Neural crest cell (in vitro differentiated cells): Measurements from ENCODE around the gene PSAPL1. TPM values are rescaled to one million over a fixed set of nuclear protein-coding genes. Genes with fewer than 3 reads are reported as not detected.

ENCODE experiments used
- DNase-seq: peaks from one replicate; pipeline ENCODE4 v3.0.0; 2021; ENCODE audit warnings: low read depth, mixed read lengths, low spot score
- H3K27ac Mint-ChIP-seq: one replicate; pipeline ENCODE4 v1.8.0; 2021; ENCODE audit warnings: mild to moderate bottlenecking, mixed read lengths; ENCODE audit not compliant: unreplicated experiment
- H3K27me3 Mint-ChIP-seq: 2 replicates; pipeline ENCODE4 v1.8.0; 2021; ENCODE audit warnings: low read depth, mild to moderate bottlenecking, mixed read lengths
- H3K36me3 Mint-ChIP-seq: 2 replicates; pipeline ENCODE4 v1.8.0; 2021; ENCODE audit warnings: low read depth, mild to moderate bottlenecking, mixed read lengths
- H3K4me1 Mint-ChIP-seq: 2 replicates; pipeline ENCODE4 v1.8.0; 2021; ENCODE audit warnings: mixed read lengths
- H3K4me3 Mint-ChIP-seq: one replicate; pipeline ENCODE4 v1.8.0; 2021; ENCODE audit warnings: mild to moderate bottlenecking, mixed read lengths
- H3K9me3 Mint-ChIP-seq: 2 replicates; pipeline ENCODE4 v1.8.0; 2021; ENCODE audit warnings: mixed read lengths
- CTCF ChIP-seq: fragments of 200-600 bp; sonication (generic); conservative IDR thresholded peaks from 2 replicates; pipeline ENCODE4 v1.5.0; 2021; ENCODE audit warnings: antibody characterized with exemption, mild to moderate bottlenecking
- total RNA-seq: library from RNA; stranded (reverse); gene quantifications from 2 replicates; pipeline ENCODE4 v1.2.1, GENCODE V29; 2021

PSAPL1 gene
- total RNA-seq, 1 donor from 2014 or later: not detected

GRCh38 chr4:7429069-7429416 lies 5.7 kb downstream of the PSAPL1 start:
- Mint-ChIP-seq H3K4me1 (peaks cover 7% of the 10 kb centered on the region), H3K27me3 (no peaks in the 10 kb centered on the region), H3K4me3 (no peak overlapping the region), H3K27ac (no peak overlapping the region), H3K36me3 (no peaks in the 10 kb centered on the region), H3K9me3 (no peaks in the 10 kb centered on the region)
- no peak for TF ChIP-seq CTCF
- no peak for DNase-seq

GRCh38 chr4:7428261-7429068 lies 6.3 kb downstream of the PSAPL1 start:
- DNase-seq: no peak
- Mint-ChIP-seq H3K27me3 (no peaks in the 10 kb centered on the region), H3K4me3 (no peak overlapping the region), H3K36me3 (no peaks in the 10 kb centered on the region), H3K4me1 (peaks cover 7% of the 10 kb centered on the region), H3K9me3 (no peaks in the 10 kb centered on the region), H3K27ac (peak overlapping the region; percentile 35)
- TF ChIP-seq CTCF: no peak

GRCh38 chr4:7427831-7428260 lies 6.9 kb downstream of the PSAPL1 start:
- Mint-ChIP-seq H3K36me3 (no peaks in the 10 kb centered on the region), H3K4me3 (no peak overlapping the region), H3K27me3 (no peaks in the 10 kb centered on the region), H3K9me3 (no peaks in the 10 kb centered on the region), H3K27ac (peak overlapping the region; percentile 35), H3K4me1 (peaks cover 7% of the 10 kb centered on the region)
- TF ChIP-seq CTCF: no peak
- no peak for DNase-seq

- DNase-seq: no peak
- no peak overlapping the region for H3K27ac Mint-ChIP-seq
- no peak overlapping the region for H3K4me3 Mint-ChIP-seq
Measured at GRCh38 chr4:7427361-7427760, 7.4 kb downstream of the PSAPL1 start.

GRCh38 chr4:7426525-7427171 lies 8.1 kb downstream of the PSAPL1 start:
- Mint-ChIP-seq H3K4me1 (peaks cover 7% of the 10 kb centered on the region), H3K36me3 (no peaks in the 10 kb centered on the region), H3K27ac (no peak overlapping the region), H3K9me3 (no peaks in the 10 kb centered on the region), H3K27me3 (no peaks in the 10 kb centered on the region), H3K4me3 (no peak overlapping the region)
- DNase-seq: no peak
- TF ChIP-seq CTCF: no peak

More at GRCh38 chr4:7427361-7427760, 7.4 kb downstream of the PSAPL1 start:
- H3K27me3 Mint-ChIP-seq: no peaks in the 10 kb centered on the region
- TF ChIP-seq CTCF: no peak
- H3K9me3 Mint-ChIP-seq: no peaks in the 10 kb centered on the region
- no peaks in the 10 kb centered on the region for H3K36me3 Mint-ChIP-seq
- peaks cover 7% of the 10 kb centered on the region for H3K4me1 Mint-ChIP-seq
